NCI-H526 (cell line): ENCODE data around the gene TXLNA.
A peak's percentile ranks its signal among the peaks of the same experiment; 100 is the strongest.
"Not testable (repeated sequence)": the region's sequence is repeated elsewhere in the genome, so short reads cannot be mapped to it uniquely, and the experiment has no call there.

Source experiments
- DNase-seq, 2 experiments: peaks; one replicate each; lab custom pipeline; 2025; lab: John Stamatoyannopoulos, UW

The TXLNA gene

DNA sequence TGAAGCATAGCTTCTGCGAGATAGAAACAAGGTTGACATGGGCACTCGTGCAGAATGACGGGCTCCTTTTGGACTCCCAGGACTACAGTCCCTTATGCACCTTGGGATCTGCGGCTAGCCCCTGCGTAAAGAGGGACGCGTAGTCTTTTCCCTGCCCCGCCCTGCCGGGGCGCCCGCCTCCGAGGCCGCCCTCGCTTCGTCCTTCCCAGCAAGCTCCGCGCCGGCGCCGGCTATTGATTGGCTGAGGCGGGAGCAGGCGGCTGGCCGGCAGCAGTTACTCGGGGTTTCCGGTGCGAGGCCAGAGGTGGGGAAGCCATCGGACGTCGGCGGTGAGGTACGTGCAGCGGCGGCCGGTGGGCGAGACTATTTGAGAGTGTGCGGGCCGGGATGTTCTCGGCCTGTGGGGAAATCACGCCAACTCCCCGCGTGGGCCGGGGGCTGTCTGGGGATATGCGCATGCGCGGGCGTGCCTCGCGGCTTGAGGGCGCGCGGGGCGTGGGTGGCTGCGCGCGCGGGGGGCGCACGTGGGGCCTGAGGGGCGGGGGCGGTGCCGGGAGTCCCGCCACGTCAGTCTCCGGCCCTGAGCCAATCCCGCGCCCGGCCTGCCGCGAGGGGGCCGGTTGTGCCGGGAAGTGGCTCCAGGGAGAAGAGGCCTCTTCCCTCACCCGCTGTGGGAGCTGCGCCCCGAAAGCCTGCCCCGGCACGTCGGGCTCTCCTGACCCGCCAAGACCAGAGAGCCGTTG lies at the start of gene TXLNA:
TSS of gene TXLNA (plus strand) at position 233 of the 743 bp plus-strand sequence. CDS start 671 bp downstream, outside the sequence.
- DNase-seq, result peak; percentile 74 to 93

DNA sequence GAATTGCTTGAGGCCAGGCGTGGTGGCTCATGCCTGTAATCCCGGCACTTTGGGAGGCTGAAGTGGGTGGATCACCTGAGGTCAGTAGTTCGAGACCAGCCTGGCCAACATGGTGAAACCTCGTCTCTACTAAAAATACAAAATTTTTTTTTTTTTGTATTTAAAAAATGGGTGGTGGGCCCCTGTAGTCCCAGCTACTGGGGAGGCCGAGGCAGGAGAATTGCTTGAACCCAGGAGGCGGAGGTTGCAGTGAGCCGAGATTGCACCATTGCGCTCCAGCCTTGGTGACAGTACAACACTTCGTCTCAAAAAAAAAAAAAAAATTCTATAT lies 45.6 kb upstream of the TXLNA start:
- DNase-seq, result not testable (repeated sequence)

DNA sequence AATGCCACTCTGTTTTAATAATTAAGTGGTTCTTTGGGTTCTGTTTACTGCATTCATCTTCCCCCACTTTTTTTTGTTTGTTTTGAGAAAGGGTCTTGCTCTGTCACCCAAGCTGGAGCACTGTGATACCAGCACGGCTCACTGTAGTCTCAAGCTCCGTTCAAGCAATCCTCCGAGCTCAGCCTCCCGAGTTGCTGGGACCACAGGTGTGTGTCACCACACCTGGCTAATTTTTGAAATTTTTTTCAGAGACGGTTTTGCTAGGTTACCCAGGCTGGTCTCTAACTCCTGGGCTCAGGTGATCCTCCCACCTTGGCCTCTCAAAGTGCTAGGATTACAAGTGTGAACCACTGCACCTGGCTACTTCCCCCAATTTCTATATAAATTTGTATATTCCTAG lies 42.4 kb upstream of the TXLNA start:
- no peak for DNase-seq

DNA sequence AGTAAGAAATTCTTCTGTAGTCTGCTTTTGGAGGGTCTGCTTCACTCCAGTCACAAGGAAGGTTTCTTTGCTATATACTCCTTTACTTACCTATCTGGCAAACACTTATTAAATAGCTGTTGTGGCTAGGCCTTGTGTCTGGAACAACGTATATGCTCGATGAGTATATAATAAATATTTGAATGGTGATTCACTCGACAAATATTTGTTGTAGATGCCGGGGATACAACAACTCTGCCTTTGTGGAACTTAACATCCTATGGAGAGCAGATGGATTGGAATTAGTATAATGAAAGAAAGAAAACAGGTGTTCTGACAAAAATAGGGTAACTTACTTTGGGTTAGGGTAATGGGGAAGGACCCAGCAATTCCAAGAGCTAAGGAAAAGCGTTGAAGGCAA lies 40.5 kb upstream of the TXLNA start:
- DNase-seq, result no peak

DNA sequence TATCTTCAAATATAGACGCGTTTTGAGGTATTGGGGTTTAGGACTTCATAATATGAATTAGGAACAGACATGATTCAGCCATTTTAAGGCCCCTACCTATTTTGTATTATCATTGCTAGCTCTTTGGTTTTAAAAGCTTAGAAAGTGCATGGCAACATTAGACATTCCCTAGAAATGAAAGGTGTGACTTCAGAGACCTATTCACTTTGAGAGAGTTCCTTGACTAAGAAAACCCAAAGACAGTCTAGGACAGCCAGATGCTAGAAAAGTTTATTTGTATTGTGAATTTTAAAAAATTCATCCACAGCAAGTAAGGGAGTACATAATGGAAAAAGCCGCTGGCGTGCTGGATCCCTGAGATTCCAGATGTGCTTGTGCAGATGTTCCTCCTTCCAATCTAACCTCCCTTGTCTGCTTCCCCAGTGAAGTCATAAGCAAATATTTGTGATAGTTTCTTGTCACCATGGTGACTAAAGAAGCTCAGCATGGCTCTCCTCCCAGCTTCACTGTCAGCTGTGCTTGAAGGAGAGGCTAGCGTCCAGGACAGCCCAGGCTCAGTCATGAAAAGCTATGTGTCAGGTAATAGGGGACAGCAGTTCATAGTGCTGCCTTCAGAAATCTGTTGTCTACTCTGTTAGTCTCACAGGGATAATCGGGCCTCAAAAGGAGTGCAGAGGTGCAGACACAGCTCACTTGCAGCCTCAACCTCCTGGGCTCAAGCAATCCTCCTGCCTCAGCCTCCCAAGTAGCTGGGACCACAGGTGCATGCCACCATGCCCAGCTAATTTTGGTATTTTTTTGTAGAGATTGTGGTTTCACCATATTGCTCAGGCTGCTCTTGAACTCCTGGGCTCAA lies 36.8 kb upstream of the TXLNA start:
- peak in 1 of 2 experiments; percentile 17 for DNase-seq

DNA sequence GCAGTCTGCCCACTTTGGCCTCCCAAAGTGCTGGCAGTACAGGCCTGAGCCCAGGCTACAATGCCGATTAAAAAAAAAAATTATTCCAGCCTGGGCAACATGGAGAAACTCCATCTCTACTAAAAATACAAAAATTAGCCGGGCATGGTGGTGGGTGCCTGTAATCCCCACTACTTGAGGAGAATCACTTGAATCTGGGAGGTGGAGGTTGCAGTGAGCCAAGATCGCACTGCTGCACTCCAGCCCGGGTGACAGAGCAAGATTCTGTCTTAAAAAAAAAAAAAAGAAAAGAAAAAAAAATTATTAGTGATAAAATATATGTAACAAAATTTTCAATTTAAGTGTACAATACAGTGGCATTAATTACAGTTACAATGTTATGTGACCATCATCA lies 36.2 kb upstream of the TXLNA start:
- not testable (repeated sequence) for DNase-seq

DNA sequence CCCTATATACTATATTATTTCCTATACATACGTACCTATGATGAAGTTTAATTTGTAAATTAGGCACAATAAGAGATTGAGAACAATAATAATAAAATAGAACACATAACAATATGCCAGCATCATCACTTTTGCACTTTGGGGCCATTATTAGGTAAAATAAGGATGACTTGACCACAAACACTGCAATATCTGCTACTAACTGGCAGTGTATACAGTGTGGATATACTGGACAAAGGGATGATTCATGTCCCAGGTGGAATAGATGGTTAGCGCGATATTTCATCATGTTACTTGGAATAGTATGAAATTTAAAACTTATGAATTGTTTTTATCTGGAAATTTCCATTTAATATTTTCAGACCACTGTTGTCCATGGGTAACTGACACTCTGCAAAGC lies 35.4 kb upstream of the TXLNA start:
- DNase-seq, result no peak

DNA sequence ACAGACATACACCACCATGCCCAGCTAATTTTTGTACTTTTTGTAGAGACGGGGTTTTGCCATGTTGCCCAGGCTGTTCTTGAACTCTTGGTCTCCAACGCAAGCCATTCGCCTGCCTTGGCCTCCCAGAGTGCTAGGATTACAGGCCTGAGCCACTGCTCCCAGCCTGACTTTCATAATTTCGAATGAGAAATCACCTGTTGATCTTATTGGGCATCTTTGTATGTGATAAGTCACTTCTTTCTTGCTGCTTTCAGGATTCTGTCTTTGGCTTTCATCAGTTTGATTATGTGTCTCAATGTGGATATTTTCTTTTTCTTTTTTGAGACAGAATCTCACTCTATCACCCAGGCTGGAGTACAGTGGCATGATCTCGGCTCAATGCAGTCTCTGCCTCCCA lies 31.7 kb upstream of the TXLNA start:
- DNase-seq, result not testable (repeated sequence)

DNA sequence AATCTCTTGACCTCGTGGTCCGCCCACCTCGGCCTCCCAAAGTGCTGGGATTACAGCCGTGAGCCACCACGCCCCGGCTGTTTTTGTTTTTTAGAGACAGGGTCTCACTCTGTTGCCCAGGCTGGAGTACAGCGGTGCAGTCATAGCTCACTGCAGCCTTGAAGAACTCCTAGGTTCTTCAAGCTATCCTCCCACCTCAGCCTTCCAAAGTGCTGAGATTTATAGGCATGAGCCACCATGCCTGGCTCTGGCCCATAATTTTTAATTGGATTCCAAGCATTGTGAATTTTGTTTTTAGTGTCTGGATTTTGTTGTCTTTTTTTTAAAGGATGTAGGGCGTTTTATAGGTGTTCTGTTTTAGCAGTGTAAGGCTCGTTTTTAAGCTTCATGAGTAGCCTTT lies 28.6 kb upstream of the TXLNA start:
- DNase-seq, result no peak

DNA sequence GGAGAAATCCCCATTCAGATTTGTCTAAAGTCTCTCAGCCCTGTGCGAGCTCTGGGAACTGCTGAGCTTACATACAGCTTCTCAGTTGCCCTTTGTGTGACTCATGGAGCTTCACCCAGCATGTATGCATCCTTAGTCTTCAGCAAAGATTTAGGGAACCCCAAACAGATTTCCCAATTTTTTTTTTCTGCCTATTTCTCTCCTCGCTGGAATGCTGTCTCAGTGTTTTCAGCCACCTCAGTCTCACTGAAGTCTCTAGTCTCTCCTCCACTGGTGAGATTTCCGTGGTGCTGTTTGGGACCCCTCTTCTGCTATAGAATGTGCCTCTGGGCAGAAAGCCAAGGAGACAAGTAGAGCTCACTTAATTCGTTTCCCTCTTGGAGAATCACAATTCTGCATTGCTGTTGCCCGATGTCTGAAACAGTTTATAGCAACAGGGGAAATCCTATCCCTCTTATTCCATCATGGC lies 28.1 kb upstream of the TXLNA start:
- DNase-seq, result no peak

DNA sequence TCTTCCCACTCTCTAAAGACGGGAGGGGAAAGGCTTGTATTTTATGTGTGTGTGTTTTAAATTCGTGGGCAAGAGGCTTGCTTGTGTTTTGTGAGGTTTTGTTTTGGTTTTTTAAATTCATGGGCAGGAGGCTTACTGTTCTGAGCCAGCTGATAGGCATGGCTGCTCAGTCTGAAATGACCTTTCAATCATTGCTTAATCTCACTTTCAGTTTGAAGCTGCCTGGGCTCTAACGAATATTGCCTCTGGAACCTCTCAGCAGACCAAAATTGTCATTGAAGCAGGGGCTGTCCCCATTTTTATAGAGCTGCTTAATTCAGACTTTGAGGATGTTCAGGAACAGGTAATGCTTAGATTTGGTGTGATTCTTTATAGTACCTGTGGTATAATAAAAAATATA lies 20.3 kb upstream of the TXLNA start:
- no peak for DNase-seq

DNA sequence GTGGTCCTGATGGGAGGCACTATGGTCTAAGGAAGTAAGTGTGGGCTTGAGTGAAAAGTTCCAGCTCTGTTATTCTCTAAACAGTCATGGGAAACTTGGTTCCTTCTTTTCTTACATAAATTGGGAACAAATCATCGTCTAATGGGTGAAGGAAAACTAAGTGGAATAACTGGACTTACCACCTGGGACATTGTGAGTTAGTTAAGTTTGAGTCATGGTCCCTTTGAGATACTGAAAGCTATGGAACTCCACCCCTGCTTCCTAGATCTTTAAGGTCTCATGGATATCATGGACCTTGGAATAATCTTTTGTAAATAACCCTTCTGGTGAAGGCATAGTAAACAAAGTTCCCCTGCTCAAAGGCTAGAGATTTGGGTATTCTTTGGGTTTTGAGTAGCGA lies 16.1 kb upstream of the TXLNA start:
- DNase-seq, result no peak

DNA sequence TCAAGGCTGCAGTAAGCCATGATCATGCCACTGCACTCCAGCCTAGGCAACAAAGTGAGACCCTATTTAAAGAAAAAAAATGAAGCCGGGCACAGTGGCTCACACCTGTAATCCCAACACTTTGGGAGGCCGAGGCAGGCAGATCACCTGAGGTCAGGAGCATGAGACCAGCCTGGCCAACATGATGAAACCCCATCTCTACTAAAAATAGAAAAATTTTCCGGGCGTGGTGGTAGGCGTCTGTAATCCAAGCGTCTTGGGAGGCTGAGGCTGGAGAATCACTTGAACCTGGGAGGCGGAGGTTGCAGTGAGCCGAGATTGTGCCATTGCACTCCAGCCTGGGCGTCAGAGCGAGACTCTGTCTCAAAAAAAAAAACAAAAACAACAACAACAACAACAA lies 13.8 kb upstream of the TXLNA start:
- DNase-seq, result not testable (repeated sequence)

DNA sequence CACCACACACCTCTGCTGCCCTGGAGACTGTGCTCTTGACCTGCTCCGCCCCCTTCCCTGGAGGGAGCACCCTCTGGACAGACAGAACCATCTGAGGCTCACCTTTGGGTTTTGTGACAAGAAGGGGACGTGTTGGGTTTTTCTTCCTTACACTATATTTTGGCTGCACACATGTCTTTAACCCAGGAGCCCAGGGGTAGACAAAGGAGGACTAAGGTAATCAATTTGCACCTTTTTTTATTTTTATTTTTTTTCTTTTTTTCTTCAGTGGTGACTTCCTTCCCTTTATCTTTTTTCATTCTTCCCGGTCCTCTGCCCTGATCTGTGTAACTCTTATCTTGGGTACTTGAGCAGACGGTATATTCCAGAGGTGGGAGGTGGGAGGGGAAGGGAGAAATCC lies 8.5 kb upstream of the TXLNA start:
- no peak for DNase-seq

DNA sequence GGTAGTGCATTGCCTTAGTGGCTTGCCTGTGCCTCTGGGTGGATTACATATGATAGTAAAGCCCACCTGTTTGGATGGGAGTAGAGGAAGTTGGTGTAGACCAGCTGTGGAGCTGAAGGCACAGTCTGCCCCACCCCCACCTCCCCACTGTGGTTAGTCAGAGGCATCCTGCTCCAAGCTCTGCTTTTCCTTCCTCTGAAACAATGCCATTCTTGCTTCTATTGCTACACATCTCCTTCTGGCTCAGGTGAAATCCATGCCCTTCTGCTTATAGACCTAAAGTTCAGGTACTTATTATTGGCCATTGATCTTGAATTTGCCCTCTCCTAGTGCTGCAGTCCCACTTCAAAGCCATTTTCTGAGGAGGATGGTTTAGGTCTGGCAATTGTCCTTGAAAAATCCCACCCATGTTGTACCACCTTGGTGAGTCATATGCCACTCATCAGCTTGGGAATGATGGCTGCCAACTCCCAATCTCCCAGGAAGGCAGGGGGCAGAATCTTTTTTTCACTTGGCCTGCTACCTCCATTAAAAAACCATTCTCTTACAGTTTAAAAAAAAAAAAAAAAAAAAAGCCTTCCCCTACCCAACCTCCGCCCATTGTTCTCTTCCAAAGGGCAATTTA lies 6.7 kb upstream of the TXLNA start:
- DNase-seq, result no peak

DNA sequence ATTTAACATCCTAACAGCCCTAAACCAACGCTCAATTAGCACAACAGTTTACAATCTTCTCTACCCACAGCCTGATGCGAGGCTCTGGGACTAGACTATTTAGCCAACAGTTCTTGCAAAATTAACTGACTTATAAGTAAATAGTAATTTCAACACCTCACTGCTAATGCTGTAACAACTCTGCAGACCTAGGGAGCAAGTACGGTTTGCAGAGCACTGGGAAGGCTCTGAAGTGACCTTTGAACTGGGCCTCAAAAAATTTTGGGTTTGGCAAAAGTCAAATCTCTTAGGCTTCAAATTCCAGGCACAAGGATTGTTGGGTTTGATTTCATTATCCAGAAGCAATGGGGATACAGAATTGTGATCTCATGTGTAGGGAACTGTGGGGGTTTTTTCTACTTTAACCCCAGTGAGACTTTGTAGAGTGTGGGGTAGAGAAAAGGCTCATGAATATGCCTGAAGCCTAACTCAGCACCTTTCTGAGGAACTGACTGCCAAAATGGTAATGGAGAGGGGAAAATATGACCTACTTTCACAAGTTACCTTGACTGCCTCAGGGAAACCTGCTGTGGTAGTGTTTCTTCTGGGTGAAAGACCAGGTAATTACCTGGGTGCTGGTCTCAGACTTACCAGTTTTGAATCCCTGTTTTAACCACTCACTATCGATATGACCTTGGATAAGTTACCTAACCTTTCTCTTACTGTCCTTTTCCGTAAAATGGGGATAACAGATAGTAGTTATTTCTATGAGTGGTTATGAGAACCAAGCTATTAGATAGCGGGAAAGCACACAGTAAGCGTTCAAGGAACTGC lies 889 bp upstream of the TXLNA start:
- no peak for DNase-seq

DNA sequence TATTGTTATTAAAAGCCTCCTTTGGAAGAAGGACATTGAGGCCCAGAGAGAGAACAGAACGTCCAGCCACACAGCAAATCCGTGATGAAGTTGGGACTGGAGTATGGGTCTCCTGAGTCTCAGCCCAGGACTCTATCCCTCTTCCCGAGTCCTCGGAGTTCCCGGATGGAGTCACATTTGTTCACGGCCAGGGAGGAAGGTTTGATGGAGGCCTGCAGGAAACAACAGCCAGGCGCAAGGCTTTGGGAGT lies 357 bp upstream of the TXLNA start:
- no peak for DNase-seq

DNA sequence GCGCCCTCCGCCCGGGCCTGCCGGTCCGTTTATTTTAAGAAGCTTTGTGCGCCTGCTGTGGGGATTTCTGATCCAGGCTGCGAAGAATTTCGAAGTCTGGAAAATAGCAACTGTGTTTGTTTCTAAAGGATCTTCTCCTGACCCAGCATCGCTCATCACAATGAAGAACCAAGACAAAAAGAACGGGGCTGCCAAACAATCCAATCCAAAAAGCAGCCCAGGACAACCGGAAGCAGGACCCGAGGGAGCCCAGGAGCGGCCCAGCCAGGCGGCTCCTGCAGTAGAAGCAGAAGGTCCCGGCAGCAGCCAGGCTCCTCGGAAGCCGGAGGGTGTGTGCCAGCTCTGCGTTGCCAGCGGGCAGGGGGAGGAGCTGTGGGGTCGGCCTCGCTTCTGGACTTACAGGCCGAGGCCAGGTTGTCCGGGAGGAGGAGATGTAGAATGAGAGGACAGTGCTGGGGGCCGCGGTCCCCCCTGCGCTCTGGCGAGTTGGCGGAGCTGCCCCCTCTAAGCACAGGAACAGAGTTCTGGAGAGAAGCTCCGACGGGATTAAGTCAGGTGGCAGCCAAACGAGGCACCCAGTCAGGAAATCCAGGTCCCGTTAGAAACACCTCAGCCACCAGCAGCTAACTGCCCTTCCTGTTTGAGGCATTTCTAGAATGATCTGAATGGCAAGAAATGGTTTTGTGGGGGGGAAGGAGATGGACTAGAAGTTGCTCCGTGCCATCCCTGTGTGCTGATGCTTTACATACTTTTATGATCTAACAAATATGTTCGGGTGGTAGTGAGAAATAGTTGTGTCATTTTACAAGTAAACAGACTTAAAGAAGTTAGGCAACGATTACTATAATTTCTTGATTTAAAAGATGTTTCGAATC lies 948 bp downstream of the TXLNA start:
- DNase-seq, result peak in 1 of 2 experiments; percentile 61

DNA sequence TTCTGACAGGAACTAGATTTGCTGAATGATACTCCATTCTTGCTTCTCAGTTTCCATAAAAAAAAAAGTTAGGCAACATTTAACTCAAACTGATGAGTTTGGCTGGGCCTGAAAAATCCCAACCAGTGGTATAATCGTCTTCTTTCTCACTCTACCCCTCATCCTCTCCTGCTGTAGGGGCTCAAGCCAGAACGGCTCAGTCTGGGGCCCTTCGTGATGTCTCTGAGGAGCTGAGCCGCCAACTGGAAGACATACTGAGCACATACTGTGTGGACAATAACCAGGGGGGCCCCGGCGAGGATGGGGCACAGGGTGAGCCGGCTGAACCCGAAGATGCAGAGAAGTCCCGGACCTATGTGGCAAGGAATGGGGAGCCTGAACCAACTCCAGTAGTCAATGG lies 1.6 kb downstream of the TXLNA start:
- DNase-seq, result no peak

DNA sequence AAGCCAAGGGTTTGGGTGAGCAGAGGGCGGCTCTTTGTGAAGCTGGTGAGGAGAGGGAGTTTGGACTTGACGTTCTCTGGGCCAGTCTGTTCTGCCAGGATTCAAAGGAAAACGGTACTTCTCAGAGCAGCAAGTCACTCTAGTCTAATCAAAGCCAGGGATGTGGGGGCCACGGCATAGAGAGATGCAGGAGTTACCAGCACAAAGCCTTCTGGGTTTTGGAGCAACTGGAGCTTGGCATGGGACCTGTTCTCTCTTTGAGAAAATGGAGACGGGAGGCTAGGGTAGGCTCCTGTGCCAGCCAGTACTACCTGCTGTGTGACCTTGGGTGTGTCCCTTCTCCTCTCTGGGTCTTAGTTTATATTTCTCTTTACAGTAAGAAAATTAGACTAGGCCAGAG lies 2.1 kb downstream of the TXLNA start:
- no peak for DNase-seq

DNA sequence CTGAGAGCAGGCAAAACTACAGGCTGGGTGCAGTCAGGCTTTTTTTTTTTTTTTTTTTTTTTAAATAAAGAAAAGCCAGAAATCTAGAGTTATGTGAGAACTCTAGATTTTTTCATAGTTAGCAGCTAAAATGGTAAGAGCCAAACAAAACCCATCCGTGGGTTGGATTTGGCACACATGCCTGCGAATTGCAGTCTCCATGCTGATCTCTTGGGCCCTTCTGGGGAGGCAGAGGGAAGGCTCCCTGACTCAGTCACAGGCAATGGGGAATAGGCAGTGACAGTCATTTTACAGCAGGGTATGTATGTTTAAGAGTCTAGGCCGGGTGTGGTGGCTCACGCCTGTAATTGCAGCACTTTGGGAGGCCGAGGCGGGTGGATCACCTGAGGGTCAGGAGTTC lies 2.6 kb downstream of the TXLNA start:
- DNase-seq, result no peak
